Gastroesophageal sphincter (tissue), 4 donors: ENCODE data around the gene TMEM235. TPM values are rescaled to one million over a fixed set of nuclear protein-coding genes. Genes with fewer than 3 reads are reported as not detected.
A peak's percentile ranks its signal among the peaks of the same experiment; 100 is the strongest.

Experiments
- ATAC-seq: fragments of 150-250 bp; one replicate; pipeline ENCODE4 v1.9.1; 2016; ENCODE audit warnings: mild to moderate bottlenecking, moderate library complexity
- H3K27ac ChIP-seq, 4 donors: fragments of 200-600 bp; sonication (generic) in 3 of 4; 1 replicate in 3 of 4; 2 replicates in 1 of 4; pipeline ENCODE4 v1.5.1; 2016 to 2019
- H3K27me3 ChIP-seq: fragments of 200-600 bp; sonication (generic); one replicate; pipeline ENCODE4 v1.5.1; 2019
- H3K36me3 ChIP-seq, 2 donors: fragments of 200-600 bp; sonication (generic); one replicate each; pipeline ENCODE4 v1.5.1; 2019; ENCODE audit warnings: control low read depth in 1 of 2
- H3K4me1 ChIP-seq, 3 donors: fragments of 200-600 bp; sonication (generic); 1 replicate in 2 of 3; 2 replicates in 1 of 3; pipeline ENCODE4 v1.5.1; 2016 to 2019; ENCODE audit warnings: control low read depth in 2 of 3
- H3K4me3 ChIP-seq, 2 donors: fragments of 200-600 bp; sonication (generic); one replicate each; pipeline ENCODE4 v1.5.1; 2019; ENCODE audit warnings: mild to moderate bottlenecking in 1 of 2, moderate library complexity in 1 of 2
- H3K9me3 ChIP-seq, 3 donors: fragments of 200-600 bp; sonication (generic); one replicate each; pipeline ENCODE4 v1.5.1; 2017 to 2019; ENCODE audit warnings: control low read depth in 2 of 3
- EP300 ChIP-seq: sonication (generic); formaldehyde crosslinking; IDR thresholded peaks from one replicate; pipeline ENCODE4 v1.6.1; 2017; ENCODE audit warnings: antibody characterized with exemption, mild to moderate bottlenecking
- POLR2A ChIP-seq, 2 donors: fragments of 450-650 bp; IDR thresholded peaks; one replicate each; pipeline ENCODE4 v1.6.1; 2017; ENCODE audit warnings: antibody characterized with exemption in 2 of 2, mild to moderate bottlenecking in 2 of 2, moderate library complexity in 1 of 2
- POLR2AphosphoS5 ChIP-seq: sonication (generic); formaldehyde crosslinking; IDR thresholded peaks from one replicate; pipeline ENCODE4 v1.6.1; 2017; ENCODE audit warnings: antibody characterized with exemption
- WGBS, 2 donors: methylation state at CpG; one replicate each; pipeline ENCODE4 v1.1.5; 2018; ENCODE audit warnings: low coverage in 1 of 2; 5-methylcytosine and 5-hydroxymethylcytosine counted together
- total RNA-seq, 4 donors: library from RNA; depleted of rRNA; stranded (reverse); fragments of >200 nt; gene quantifications; one replicate each; pipeline ENCODE4 v1.1.0, GENCODE V29; 2016
- TF ChIP-seq, protein P1 (sequence below), 4 experiments: fragments of 200-600 bp in 2 of 4; fragments of 450-650 bp in 2 of 4; sonication (generic) in 1 of 4; IDR thresholded peaks; one replicate each; pipeline ENCODE4 v1.5.1; 2017 to 2019; ENCODE audit warnings: antibody characterized with exemption in 4 of 4, mild to moderate bottlenecking in 2 of 4, moderate library complexity in 2 of 4

TMEM235 gene
- total RNA-seq, 4 donors from 2014 or later = not detected

DNA sequence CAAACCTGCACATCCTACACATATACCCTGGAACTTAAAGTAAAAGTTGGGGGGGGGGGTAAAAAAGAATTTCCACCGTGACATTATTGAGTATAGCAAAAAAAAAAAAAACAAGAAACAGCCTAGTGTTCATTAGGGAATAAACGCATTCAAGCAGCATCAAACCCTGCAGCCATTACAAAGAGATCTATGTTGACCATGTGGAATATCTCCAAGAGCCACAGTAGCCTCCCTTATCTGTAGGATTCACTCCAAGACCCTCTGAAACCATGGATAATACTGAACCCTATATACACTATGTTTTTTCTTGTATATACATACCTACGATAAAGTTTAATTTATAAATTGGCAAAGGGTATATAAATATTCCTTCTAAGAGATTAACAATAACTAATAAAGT is 22.9 kb upstream of the TMEM235 start:
- H3K36me3 ChIP-seq = peaks cover 0 to 42% of the 10 kb centered on the region in 2 donors
- no peak for ATAC-seq
- no peaks in the 10 kb centered on the region for H3K27me3 ChIP-seq
- no peaks in the 10 kb centered on the region for H3K9me3 ChIP-seq
- 51 to 57% methylated on average over 3 of the region's 3 CpGs for WGBS, 2 donors
- H3K27ac ChIP-seq = no peak overlapping the region
- H3K4me3 ChIP-seq = no peak overlapping the region
- H3K4me1 ChIP-seq = no peaks in the 10 kb centered on the region
- TF ChIP-seq, protein P1, sequence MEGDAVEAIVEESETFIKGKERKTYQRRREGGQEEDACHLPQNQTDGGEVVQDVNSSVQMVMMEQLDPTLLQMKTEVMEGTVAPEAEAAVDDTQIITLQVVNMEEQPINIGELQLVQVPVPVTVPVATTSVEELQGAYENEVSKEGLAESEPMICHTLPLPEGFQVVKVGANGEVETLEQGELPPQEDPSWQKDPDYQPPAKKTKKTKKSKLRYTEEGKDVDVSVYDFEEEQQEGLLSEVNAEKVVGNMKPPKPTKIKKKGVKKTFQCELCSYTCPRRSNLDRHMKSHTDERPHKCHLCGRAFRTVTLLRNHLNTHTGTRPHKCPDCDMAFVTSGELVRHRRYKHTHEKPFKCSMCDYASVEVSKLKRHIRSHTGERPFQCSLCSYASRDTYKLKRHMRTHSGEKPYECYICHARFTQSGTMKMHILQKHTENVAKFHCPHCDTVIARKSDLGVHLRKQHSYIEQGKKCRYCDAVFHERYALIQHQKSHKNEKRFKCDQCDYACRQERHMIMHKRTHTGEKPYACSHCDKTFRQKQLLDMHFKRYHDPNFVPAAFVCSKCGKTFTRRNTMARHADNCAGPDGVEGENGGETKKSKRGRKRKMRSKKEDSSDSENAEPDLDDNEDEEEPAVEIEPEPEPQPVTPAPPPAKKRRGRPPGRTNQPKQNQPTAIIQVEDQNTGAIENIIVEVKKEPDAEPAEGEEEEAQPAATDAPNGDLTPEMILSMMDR (IDR thresholded peaks at IDR 0.05) = no peak

DNA sequence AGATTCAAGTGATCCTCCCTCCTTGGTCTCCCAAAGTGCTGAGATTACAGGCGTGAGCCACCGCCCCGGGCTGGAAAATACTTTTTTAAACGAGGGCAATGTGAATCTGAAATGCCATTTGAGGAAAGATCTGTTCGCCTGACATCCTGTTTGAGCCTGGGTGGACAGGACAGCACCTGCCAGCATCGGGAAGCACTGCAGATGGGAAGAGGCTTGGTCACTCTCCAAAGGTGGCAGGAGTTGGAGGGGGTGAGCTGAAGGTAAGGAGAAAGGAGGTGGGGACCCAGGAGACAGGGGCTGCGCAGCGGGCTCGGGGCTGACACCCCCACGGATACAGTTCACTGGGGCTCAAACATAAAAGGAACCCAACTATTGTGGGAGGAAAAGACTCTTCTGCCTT is 21.3 kb upstream of the TMEM235 start:
- Histone ChIP-seq H3K4me3 (no peak overlapping the region), H3K27ac (no peak overlapping the region), H3K36me3 (peaks cover 0 to 26% of the 10 kb centered on the region in 2 donors), H3K4me1 (peaks cover 0 to 11% (median 0%) of the 10 kb centered on the region in 3 donors), H3K9me3 (no peaks in the 10 kb centered on the region), H3K27me3 (no peaks in the 10 kb centered on the region)
- TF ChIP-seq EP300 = no peak
- TF ChIP-seq, protein P1 (IDR thresholded peaks at IDR 0.05) = no peak
- no peak for TF ChIP-seq POLR2AphosphoS5
- no peak for TF ChIP-seq POLR2A (IDR thresholded peaks at IDR 0.05)
- 81 to 90% methylated on average over 4 to 8 of the region's 10 CpGs for WGBS, 2 donors
- ATAC-seq = no peak

DNA sequence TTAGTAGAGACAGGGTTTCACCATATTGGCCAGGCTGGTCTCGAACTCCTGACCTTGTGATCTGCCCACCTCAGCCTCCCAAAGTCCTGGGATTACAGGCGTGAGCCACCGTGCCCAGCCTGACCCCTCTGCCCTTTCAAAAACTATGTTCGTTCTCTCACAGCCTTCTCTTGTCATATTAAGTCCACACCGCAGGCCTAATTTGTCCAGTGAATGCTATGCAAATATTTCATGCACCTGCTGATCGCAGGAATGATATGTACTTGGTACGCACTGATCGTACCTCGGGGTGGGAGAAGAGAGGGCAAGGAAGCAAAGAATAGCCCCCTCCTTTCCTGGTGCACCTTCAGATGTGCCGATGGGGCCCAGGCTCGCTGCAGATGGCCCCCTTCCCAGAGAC is 20.4 kb upstream of the TMEM235 start:
- no peak overlapping the region for H3K27ac ChIP-seq
- H3K9me3 ChIP-seq = no peaks in the 10 kb centered on the region
- peaks cover 0 to 11% (median 0%) of the 10 kb centered on the region in 3 donors for H3K4me1 ChIP-seq
- H3K36me3 ChIP-seq = peaks cover 0 to 17% of the 10 kb centered on the region in 2 donors
- TF ChIP-seq POLR2AphosphoS5 (no peak), POLR2A (IDR thresholded peaks at IDR 0.05) (no peak), EP300 (no peak)
- TF ChIP-seq, protein P1 (IDR thresholded peaks at IDR 0.05) = no peak
- no peak for ATAC-seq
- no peak overlapping the region for H3K4me3 ChIP-seq
- WGBS, 2 donors = 89 to 94% methylated on average over 3 to 7 of the region's 11 CpGs
- no peaks in the 10 kb centered on the region for H3K27me3 ChIP-seq

DNA sequence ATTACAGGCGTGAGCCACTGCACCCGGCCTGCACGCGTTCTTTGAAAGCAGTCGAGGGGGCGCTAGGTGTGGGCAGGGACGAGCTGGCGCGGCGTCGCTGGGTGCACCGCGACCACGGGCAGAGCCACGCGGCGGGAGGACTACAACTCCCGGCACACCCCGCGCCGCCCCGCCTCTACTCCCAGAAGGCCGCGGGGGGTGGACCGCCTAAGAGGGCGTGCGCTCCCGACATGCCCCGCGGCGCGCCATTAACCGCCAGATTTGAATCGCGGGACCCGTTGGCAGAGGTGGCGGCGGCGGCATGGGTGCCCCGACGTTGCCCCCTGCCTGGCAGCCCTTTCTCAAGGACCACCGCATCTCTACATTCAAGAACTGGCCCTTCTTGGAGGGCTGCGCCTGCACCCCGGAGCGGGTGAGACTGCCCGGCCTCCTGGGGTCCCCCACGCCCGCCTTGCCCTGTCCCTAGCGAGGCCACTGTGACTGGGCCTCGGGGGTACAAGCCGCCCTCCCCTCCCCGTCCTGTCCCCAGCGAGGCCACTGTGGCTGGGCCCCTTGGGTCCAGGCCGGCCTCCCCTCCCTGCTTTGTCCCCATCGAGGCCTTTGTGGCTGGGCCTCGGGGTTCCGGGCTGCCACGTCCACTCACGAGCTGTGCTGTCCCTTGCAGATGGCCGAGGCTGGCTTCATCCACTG is 17.3 kb upstream of the TMEM235 start, which contains the start of gene BIRC5:
TSS of gene BIRC5 (plus strand) at position 238 of the 690 bp plus-strand sequence. CDS start at position 302, 64 bp downstream.
- TF ChIP-seq POLR2A (IDR thresholded peaks at IDR 0.05) (no peak), EP300 (no peak), POLR2AphosphoS5 (no peak)
- TF ChIP-seq, protein P1 (IDR thresholded peaks at IDR 0.05) = no peak
- Histone ChIP-seq H3K27ac (no peak within 1 kb of the TSS), H3K4me3 (peak within 1 kb of the TSS; percentile 1 to 46), H3K36me3 (no peaks in the 10 kb centered on the region), H3K27me3 (no peaks in the 10 kb centered on the region), H3K4me1 (peaks cover 0 to 11% (median 0%) of the 10 kb centered on the region in 3 donors), H3K9me3 (no peaks in the 10 kb centered on the region)
- peak; percentile 99 for ATAC-seq
- WGBS, 2 donors = no CpG with 5 or more reads among the region's 60 CpGs

DNA sequence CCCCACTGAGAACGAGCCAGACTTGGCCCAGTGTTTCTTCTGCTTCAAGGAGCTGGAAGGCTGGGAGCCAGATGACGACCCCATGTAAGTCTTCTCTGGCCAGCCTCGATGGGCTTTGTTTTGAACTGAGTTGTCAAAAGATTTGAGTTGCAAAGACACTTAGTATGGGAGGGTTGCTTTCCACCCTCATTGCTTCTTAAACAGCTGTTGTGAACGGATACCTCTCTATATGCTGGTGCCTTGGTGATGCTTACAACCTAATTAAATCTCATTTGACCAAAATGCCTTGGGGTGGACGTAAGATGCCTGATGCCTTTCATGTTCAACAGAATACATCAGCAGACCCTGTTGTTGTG is 16.7 kb upstream of the TMEM235 start:
- no peaks in the 10 kb centered on the region for H3K27me3 ChIP-seq
- no peak for ATAC-seq
- TF ChIP-seq, protein P1 (IDR thresholded peaks at IDR 0.05) = no peak
- no peak for TF ChIP-seq EP300
- no peak for TF ChIP-seq POLR2AphosphoS5
- no peak for TF ChIP-seq POLR2A (IDR thresholded peaks at IDR 0.05)
- no peaks in the 10 kb centered on the region for H3K36me3 ChIP-seq
- no peaks in the 10 kb centered on the region for H3K9me3 ChIP-seq
- H3K4me1 ChIP-seq = peaks cover 0 to 11% (median 0%) of the 10 kb centered on the region in 3 donors
- WGBS, 2 donors = 11 to 36% methylated on average over 1 to 3 of the region's 5 CpGs
- H3K27ac ChIP-seq = no peak overlapping the region
- H3K4me3 ChIP-seq = peak overlapping the region in 1 of 2 donors; percentile 46
